A549 (cell line): Measurements from ENCODE around the gene SMIM14. TPM values are rescaled to one million over a fixed set of nuclear protein-coding genes. Genes with fewer than 3 reads are reported as not detected.
"Not testable (repeated sequence)": the region's sequence is repeated elsewhere in the genome, so short reads cannot be mapped to it uniquely, and the experiment has no call there.

ENCODE experiments used
- ATAC-seq, 2 experiments: fragments of 200-7000 bp in 1 of 2; fragments of >200 bp in 1 of 2; cut with Nextera tagmentation in 1 of 2; cut with Tn5 transposase in 1 of 2; 3 replicates each; pipeline versions ENCODE4 v1.8.0 to v1.9.1; 2018 to 2020; ENCODE audit warnings: mild to moderate bottlenecking in 1 of 2, moderate library complexity in 1 of 2
- CTCF ChIA-PET: fragments of 300-600 bp; sonication (Branson Sonifier 250); formaldehyde crosslinking; extraction: SDS; loops from one replicate; lab custom pipeline; 2021; ENCODE audit warnings: antibody characterized with exemption, inconsistent platforms; lab: Yijun Ruan, JAX
- POLR2A ChIA-PET: fragments of 350-600 bp; formaldehyde crosslinking; extraction: SDS; loops from one replicate; lab custom pipeline; 2021; ENCODE audit warnings: antibody characterized with exemption, inconsistent platforms; lab: Yijun Ruan, JAX
- DNase-seq, 2 experiments: peaks; one replicate each; pipeline versions ENCODE4 v3.0.0 to v3.0.0-alpha.2; 2011 to 2016; ENCODE audit warnings: low read depth in 1 of 2, low spot score in 1 of 2
- FAIRE-seq: peaks from 2 replicates; lab custom pipeline; 2011; peaks lifted over from hg19 to GRCh38; lab: Jason Lieb, UNC
- H3K27ac ChIP-seq, 2 experiments: fragments of >200 bp; sonication (Bioruptor Twin); formaldehyde crosslinking; 3 replicates each; pipeline ENCODE4 v1.5.1; 2016 to 2017
- H3K4me1 ChIP-seq: fragments of >200 bp; sonication (Bioruptor Twin); formaldehyde crosslinking; 3 replicates; pipeline ENCODE4 v1.6.1; 2016
- H3K4me2 ChIP-seq: fragments of >200 bp; sonication (Bioruptor Twin); formaldehyde crosslinking; 3 replicates; pipeline ENCODE4 v1.6.1; 2016
- H3K4me3 ChIP-seq: fragments of >200 bp; sonication (Bioruptor Twin); formaldehyde crosslinking; 3 replicates; pipeline ENCODE4 v1.5.1; 2016
- H3K9me3 ChIP-seq: fragments of >200 bp; sonication (Bioruptor Twin); formaldehyde crosslinking; 3 replicates; pipeline ENCODE4 v1.6.1; 2016
- FOSL2 ChIP-seq, 2 experiments: fragments of 450-650 bp in 1 of 2; fragments of >200 bp in 1 of 2; sonication (Bioruptor Twin) in 1 of 2; formaldehyde crosslinking; IDR thresholded peaks; 2 replicates each; pipeline versions ENCODE4 v1.5.0 to v1.6.1; 2016 to 2020; ENCODE audit warnings: mild to moderate bottlenecking in 1 of 2, moderate library complexity in 1 of 2
- FOXS1 ChIP-seq: fragments of 250-450 bp; sonication (Bioruptor Pico); IDR thresholded peaks from 2 replicates; pipeline ENCODE4 v1.5.0; 2020; ENCODE audit warnings: mild to moderate bottlenecking, moderate library complexity
- HMGXB4 ChIP-seq: fragments of 250-450 bp; sonication (Bioruptor Pico); IDR thresholded peaks from 2 replicates; pipeline ENCODE4 v1.5.0; 2021; ENCODE audit warnings: mild to moderate bottlenecking, moderate library complexity, borderline replicate concordance
- JUN ChIP-seq, 2 experiments: fragments of >200 bp; sonication (Bioruptor Twin); formaldehyde crosslinking; IDR thresholded peaks; 2 replicates in 1 of 2; 3 replicates in 1 of 2; pipeline ENCODE4 v1.6.1; 2016 to 2017
- KDM1A ChIP-seq: fragments of 200-600 bp; sonication (generic); IDR thresholded peaks from 2 replicates; pipeline ENCODE4 v1.6.1; 2016; ENCODE audit warnings: low read depth, mild to moderate bottlenecking
- KDM5A ChIP-seq: fragments of 200-600 bp; sonication (generic); IDR thresholded peaks from 2 replicates; pipeline ENCODE4 v1.6.1; 2016; ENCODE audit warnings: antibody characterized with exemption, mild to moderate bottlenecking
- MAX ChIP-seq: IDR thresholded peaks from 2 replicates; pipeline ENCODE4 v1.6.1; 2012
- NFE2L2 ChIP-seq: fragments of 150-350 bp; conservative IDR thresholded peaks from 2 replicates; pipeline ENCODE4 v1.6.1; 2014; ENCODE audit warnings: low read length
- RARB ChIP-seq: fragments of 250-450 bp; sonication (Bioruptor Pico); IDR thresholded peaks from 2 replicates; pipeline ENCODE4 v1.8.0; 2021; ENCODE audit warnings: mild to moderate bottlenecking, moderate library complexity
- RFX5 ChIP-seq: fragments of 450-650 bp; IDR thresholded peaks from 2 replicates; pipeline ENCODE4 v1.7.1; 2014; ENCODE audit warnings: antibody characterized with exemption, mild to moderate bottlenecking, moderate library complexity
- USF2 ChIP-seq: fragments of 450-650 bp; IDR thresholded peaks from 2 replicates; pipeline ENCODE4 v1.6.1; 2014; ENCODE audit warnings: antibody characterized with exemption
- ZC3H11A ChIP-seq: fragments of 450-650 bp; IDR thresholded peaks from 2 replicates; pipeline ENCODE4 v1.6.1; 2014; ENCODE audit warnings: antibody characterized with exemption, mild to moderate bottlenecking
- ZNF302 ChIP-seq: fragments of 250-450 bp; sonication (Bioruptor Pico); IDR thresholded peaks from 2 replicates; pipeline ENCODE4 v1.9.0; 2021; ENCODE audit warnings: inconsistent platforms, mild to moderate bottlenecking, moderate library complexity
- WGBS: methylation state at CpG from one replicate; pipeline ENCODE4 v1.1.6; 2017; ENCODE audit errors: missing lambda C conversion rate; 5-methylcytosine and 5-hydroxymethylcytosine counted together
- polyA plus RNA-seq, 4 experiments: library from polyadenylated mRNA; depleted of rRNA in 3 of 4; stranded (reverse); fragments of >200 nt; fragmentation: RNase III in 1 of 4; extraction: RNeasy Plus Mini Kit Qiagen cat#74134 plus additional on column Dnase treatment in 1 of 4; gene quantifications; 2 replicates in 3 of 4; 3 replicates in 1 of 4; pipeline ENCODE4 v1.2.3, GENCODE V29; 2011 to 2017

Gene SMIM14
- polyA plus RNA-seq, 2 of the 4 experiments (the other 2 are of a cell fraction) = 20.5 to 81.3 TPM

- 86% methylated on average over 2 of the region's 2 CpGs for WGBS
- CTCF ChIA-PET = interaction anchor here (0.6 to 1.5 kb wide), 2 partner anchors 35 to 86 kb away, joined by 5 read pairs; no protein-coding TSS in a partner anchor
- FAIRE-seq = no peak
- Histone ChIP-seq H3K27ac (peak overlapping the region; percentile 70 to 73), H3K4me1 (peaks cover 93% of the 10 kb centered on the region), H3K4me2 (peak overlapping the region; percentile 54; the same call in 1 of the 3 replicates), H3K9me3 (no peaks in the 10 kb centered on the region), H3K4me3 (no peak overlapping the region)
- TF ChIP-seq USF2 = no peak
- no peak for TF ChIP-seq HMGXB4 (CRISPR knock-in tag)
- TF ChIP-seq MAX = no peak
- TF ChIP-seq FOXS1 (CRISPR knock-in tag) = no peak
- TF ChIP-seq ZC3H11A = no peak
- no peak for ATAC-seq
- DNase-seq = no peak
- POLR2A ChIA-PET = no interaction called here
Measured at GRCh38 chr4:39504538-39504937, 134.1 kb downstream of the SMIM14 start.

- H3K4me3 ChIP-seq, ATAC-seq, DNase-seq, H3K9me3 ChIP-seq, FAIRE-seq: not testable (repeated sequence)
- ChIA-PET CTCF (interaction anchor here (1.0 kb wide), 2 partner anchors 8 to 33 kb away, joined by 3 to 5 read pairs; no protein-coding TSS in a partner anchor), POLR2A (interaction anchor here (1.2 to 1.3 kb wide), 2 partner anchors 13 to 24 kb away, joined by 3 to 4 read pairs; partner anchors contain the start of gene UGDH)
- H3K4me2 ChIP-seq = peak overlapping the region; percentile 44
- WGBS = 75% methylated on average over 4 of the region's 4 CpGs
- peaks cover 93% of the 10 kb centered on the region for H3K4me1 ChIP-seq
- H3K27ac ChIP-seq = peak overlapping the region; percentile 62 to 70; a peak in 5 of 6 replicates
Measured at GRCh38 chr4:39502664-39503035, 136.0 kb downstream of the SMIM14 start.

GRCh38 chr4:39502019-39502663 lies 136.5 kb downstream of the SMIM14 start:
- peak overlapping the region; percentile 44 for H3K4me2 ChIP-seq
- ATAC-seq = peak; percentile 51 to 64

GRCh38 chr4:39498727-39499020 lies 140.0 kb downstream of the SMIM14 start:
- peak; percentile 51; the same call in 1 of the 2 replicates for TF ChIP-seq HMGXB4 (CRISPR knock-in tag)
- TF ChIP-seq KDM5A = no peak
- no peak for ATAC-seq
- CTCF ChIA-PET = no interaction called here

More at GRCh38 chr4:39502019-39502663, 136.5 kb downstream of the SMIM14 start:
- POLR2A ChIA-PET = interaction anchor here (1.2 to 1.3 kb wide), 2 partner anchors 14 to 25 kb away, joined by 3 to 4 read pairs; partner anchors contain the start of gene UGDH
- H3K4me1 ChIP-seq = peaks cover 93% of the 10 kb centered on the region
- DNase-seq (no peak), FAIRE-seq (no peak)
- CTCF ChIA-PET = interaction anchor here (1.0 kb wide), 2 partner anchors 8 to 33 kb away, joined by 3 to 5 read pairs; no protein-coding TSS in a partner anchor
- peak overlapping the region; percentile 62 to 70 for H3K27ac ChIP-seq
- no peak overlapping the region for H3K4me3 ChIP-seq
- no peaks in the 10 kb centered on the region for H3K9me3 ChIP-seq
- TF ChIP-seq NFE2L2 (no peak), RARB (CRISPR knock-in tag) (no peak), KDM1A (no peak), ZNF302 (CRISPR knock-in tag) (no peak), JUN (IDR thresholded peaks at IDR 0.05) (0 out of 5 replicates have a peak, but pooled peaks of 1 of the 2 experiments have one; percentile 28), FOSL2 (IDR thresholded peaks at IDR 0.05) (no peak), FOSL2 (CRISPR knock-in tag; IDR thresholded peaks at IDR 0.05) (peak; percentile 51), RFX5 (no peak)

More at GRCh38 chr4:39498727-39499020, 140.0 kb downstream of the SMIM14 start:
- no peak overlapping the region for H3K4me3 ChIP-seq
- no peak for DNase-seq
- H3K27ac ChIP-seq = peak overlapping the region; percentile 41 to 76; a peak in 5 of 6 replicates
- peak overlapping the region; percentile 4; the same call in 1 of the 3 replicates for H3K4me2 ChIP-seq
- FAIRE-seq = no peak
- POLR2A ChIA-PET = no interaction called here
- H3K9me3 ChIP-seq = no peaks in the 10 kb centered on the region
- peaks cover 74% of the 10 kb centered on the region for H3K4me1 ChIP-seq
